AG04450 (cell line): ENCODE data around the gene FTMT. TPM values are rescaled to one million over a fixed set of nuclear protein-coding genes. Genes with fewer than 3 reads are reported as not detected.
"Not testable (repeated sequence)": the region's sequence is repeated elsewhere in the genome, so short reads cannot be mapped to it uniquely, and the experiment has no call there.

Experiments
- CTCF ChIA-PET: fragments of 300-600, 350-600 bp; formaldehyde crosslinking; extraction: SDS; loops from one replicate; lab custom pipeline; 2022; ENCODE audit warnings: antibody characterized with exemption, inconsistent platforms; lab: Charles Lee
- POLR2A ChIA-PET: fragments of 350-600 bp; formaldehyde crosslinking; extraction: SDS; loops from one replicate; lab custom pipeline; 2021; ENCODE audit warnings: antibody characterized with exemption, inconsistent platforms; lab: Yijun Ruan, JAX
- DNase-seq: peaks from one replicate; pipeline ENCODE4 v3.0.0-alpha.2; 2011; ENCODE audit warnings: low read depth, low spot score
- H3K27ac ChIP-seq: one replicate; pipeline ENCODE4 v1.5.1; 2012; ENCODE audit warnings: low read depth, low read length, control low read depth
- H3K27me3 ChIP-seq: one replicate; pipeline ENCODE4 v1.6.0; 2012; ENCODE audit warnings: low read length; ENCODE audit not compliant: control insufficient read depth, insufficient read depth
- H3K4me3 ChIP-seq: 2 replicates; pipeline ENCODE4 v1.5.1; 2011; ENCODE audit warnings: mild to moderate bottlenecking, low read depth, low read length, control low read depth
- H3K9me3 ChIP-seq: 2 replicates; pipeline ENCODE4 v1.5.1; 2012; ENCODE audit warnings: low read length; ENCODE audit not compliant: control insufficient read depth, insufficient read depth
- polyA minus RNA-seq: library from RNA; depleted of rRNA, polyadenylated mRNA; stranded (reverse); fragments of >200 nt; gene quantifications from 2 replicates; pipeline ENCODE4 v1.2.3, GENCODE V29; 2011; rRNA and poly(A)+ RNA removed
- polyA plus RNA-seq: library from polyadenylated mRNA; depleted of rRNA; stranded (reverse); fragments of >200 nt; gene quantifications from 2 replicates; pipeline ENCODE4 v1.2.3, GENCODE V29; 2011; rRNA removed
- TF ChIP-seq, protein P1 (sequence below): IDR thresholded peaks from 2 replicates; pipeline ENCODE4 v1.5.1; 2011; ENCODE audit warnings: low read depth, low read length, control low read depth, inconsistent platforms

Gene FTMT
- not detected in 2 replicates for polyA plus RNA-seq
- polyA minus RNA-seq = not detected in 2 replicates

- Histone ChIP-seq H3K27ac (no peak within 1 kb of the TSS), H3K4me3 (no peak within 1 kb of the TSS), H3K9me3 (peaks cover 4% of the 10 kb centered on the region; the same call in 1 of the 2 replicates), H3K27me3 (no peaks in the 10 kb centered on the region)
- ChIA-PET CTCF (no interaction called here), POLR2A (no interaction called here)
- DNase-seq = no peak
- TF ChIP-seq, protein P1, sequence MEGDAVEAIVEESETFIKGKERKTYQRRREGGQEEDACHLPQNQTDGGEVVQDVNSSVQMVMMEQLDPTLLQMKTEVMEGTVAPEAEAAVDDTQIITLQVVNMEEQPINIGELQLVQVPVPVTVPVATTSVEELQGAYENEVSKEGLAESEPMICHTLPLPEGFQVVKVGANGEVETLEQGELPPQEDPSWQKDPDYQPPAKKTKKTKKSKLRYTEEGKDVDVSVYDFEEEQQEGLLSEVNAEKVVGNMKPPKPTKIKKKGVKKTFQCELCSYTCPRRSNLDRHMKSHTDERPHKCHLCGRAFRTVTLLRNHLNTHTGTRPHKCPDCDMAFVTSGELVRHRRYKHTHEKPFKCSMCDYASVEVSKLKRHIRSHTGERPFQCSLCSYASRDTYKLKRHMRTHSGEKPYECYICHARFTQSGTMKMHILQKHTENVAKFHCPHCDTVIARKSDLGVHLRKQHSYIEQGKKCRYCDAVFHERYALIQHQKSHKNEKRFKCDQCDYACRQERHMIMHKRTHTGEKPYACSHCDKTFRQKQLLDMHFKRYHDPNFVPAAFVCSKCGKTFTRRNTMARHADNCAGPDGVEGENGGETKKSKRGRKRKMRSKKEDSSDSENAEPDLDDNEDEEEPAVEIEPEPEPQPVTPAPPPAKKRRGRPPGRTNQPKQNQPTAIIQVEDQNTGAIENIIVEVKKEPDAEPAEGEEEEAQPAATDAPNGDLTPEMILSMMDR = no peak
These were observed at the start of gene FTMT for GRCh38 chr5:121851643-121852574. Gene FTMT, plus strand, starts transcription at chr5:121851882. Its CDS starts 82 bp downstream, at chr5:121851964.

DNA sequence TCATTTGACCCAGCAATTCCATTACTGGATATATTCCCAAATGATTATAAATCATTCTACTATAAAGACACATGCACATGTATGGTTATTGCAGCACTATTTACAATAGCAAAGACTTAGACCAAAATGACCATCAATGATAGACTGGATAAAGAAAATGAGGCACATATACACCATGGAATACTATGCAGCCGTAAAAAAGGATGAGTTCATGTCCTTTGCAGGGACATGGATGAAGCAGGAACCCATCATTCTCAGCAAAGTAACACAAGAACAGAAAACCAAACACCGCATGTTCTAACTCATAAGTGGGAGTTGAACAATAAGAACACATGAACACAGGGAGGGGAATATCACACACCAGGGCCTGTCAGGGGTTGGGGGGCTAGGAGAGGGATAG, 46.4 kb upstream of the FTMT start:
- not testable (repeated sequence) for H3K27me3 ChIP-seq

DNA sequence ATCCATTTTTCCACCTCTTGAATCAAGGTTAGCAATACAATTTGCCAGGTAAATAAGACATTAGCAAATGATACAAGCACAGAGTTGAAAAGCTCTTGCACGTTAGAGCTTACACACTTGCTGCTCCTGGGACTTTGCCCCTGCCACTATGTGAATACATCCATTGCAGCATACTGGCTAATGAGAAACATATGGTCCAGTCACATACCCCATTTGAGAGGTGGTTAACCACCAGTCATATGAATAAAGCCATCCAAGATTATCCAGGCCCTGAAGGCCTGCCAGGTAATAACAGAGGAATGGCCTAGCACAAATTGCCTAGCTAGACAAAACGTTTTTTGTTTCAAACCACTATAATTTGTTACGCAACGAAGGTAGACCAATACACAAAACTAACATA, 45.8 kb upstream of the FTMT start:
- POLR2A ChIA-PET = no interaction called here
- CTCF ChIA-PET = no interaction called here
- Histone ChIP-seq H3K9me3 (no peaks in the 10 kb centered on the region), H3K4me3 (no peak overlapping the region), H3K27ac (no peak overlapping the region), H3K27me3 (no peaks in the 10 kb centered on the region)
- TF ChIP-seq, protein P1 = no peak
- DNase-seq = no peak

More for the DNA sequence above, 46.4 kb upstream of the FTMT start:
- DNase-seq, CTCF ChIA-PET, H3K9me3 ChIP-seq, H3K4me3 ChIP-seq, H3K27ac ChIP-seq, POLR2A ChIA-PET: not testable (repeated sequence)

DNA sequence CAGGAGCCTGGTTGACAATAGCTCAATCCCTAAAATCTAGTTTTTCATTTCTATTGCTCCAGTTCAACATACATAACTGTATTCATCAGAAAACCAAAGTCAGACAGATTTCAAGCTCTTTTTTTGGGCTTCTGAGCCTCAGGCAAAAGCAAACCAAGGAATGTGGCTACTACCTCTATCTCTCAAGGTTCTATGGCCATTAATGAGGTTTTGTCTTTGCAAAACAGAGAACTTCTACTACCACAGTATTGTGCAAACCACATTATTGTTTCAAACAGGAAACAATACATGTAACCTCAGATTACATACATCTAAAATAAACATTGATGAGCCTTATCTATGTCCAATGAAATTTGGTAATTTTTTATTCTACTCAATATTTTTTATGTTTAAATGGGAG, 35.5 kb upstream of the FTMT start:
- ChIA-PET CTCF (interaction anchor here (0.5 kb wide), 1 partner anchor 1096 kb away, joined by 6 read pairs; no protein-coding TSS in a partner anchor), POLR2A (no interaction called here)
- Histone ChIP-seq H3K27me3 (no peaks in the 10 kb centered on the region), H3K27ac (no peak overlapping the region), H3K4me3 (no peak overlapping the region), H3K9me3 (no peaks in the 10 kb centered on the region)
- TF ChIP-seq, protein P1 = no peak
- no peak for DNase-seq

GRCh38 chr5:121819682-121820261, 31.9 kb upstream of the FTMT start:
- Histone ChIP-seq H3K27ac (no peak overlapping the region), H3K27me3 (no peaks in the 10 kb centered on the region), H3K9me3 (no peaks in the 10 kb centered on the region), H3K4me3 (no peak overlapping the region)
- TF ChIP-seq, protein P1 = no peak
- ChIA-PET POLR2A (no interaction called here), CTCF (no interaction called here)
- DNase-seq = no peak
